NOMO-1 (cell line): ENCODE results near the gene ITGAX.
"Not testable (repeated sequence)": the region's sequence is repeated elsewhere in the genome, so short reads cannot be mapped to it uniquely, and the experiment has no call there.

Experiments used
- DNase-seq, 2 experiments: peaks; one replicate each; lab custom pipeline; 2025; ENCODE audit not compliant: unreplicated experiment in 2 of 2; lab: John Stamatoyannopoulos, UW

The ITGAX gene

DNA sequence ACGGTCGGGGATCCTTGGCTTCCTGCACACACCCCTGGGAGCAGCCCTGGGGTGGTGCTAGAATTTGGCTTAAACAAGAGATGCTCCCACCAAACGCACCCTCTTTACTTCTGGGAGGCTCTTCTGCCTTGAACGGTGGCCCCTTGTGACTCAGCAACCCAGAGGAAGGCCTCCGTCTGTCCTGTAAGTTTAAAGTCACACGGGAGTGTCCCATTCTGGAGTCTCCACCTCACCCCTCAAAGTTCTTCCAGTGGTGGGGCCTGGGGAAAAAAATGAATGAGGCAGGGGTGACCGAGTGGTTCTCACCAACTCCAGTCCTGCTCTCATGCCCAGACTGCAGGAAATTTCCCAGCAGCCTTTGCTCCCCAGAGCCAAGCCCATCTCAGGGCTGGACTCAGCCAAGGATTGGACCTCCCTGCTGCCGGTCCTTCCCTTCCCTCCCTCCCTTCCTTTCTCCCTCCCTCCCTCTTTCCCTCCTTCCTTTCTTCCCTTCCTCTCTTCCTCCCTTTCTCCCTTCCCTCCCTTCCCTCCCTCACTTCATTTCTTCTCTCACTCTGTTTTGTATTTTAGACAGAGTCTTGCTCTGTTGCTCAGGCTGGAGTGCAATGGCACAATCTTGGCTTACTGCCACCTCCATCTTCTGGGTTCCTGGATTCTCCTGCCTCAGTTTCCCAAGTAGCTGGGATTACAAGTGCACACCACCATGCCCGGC lies 49.5 kb downstream of the ITGAX start:
- DNase-seq: no peak

DNA sequence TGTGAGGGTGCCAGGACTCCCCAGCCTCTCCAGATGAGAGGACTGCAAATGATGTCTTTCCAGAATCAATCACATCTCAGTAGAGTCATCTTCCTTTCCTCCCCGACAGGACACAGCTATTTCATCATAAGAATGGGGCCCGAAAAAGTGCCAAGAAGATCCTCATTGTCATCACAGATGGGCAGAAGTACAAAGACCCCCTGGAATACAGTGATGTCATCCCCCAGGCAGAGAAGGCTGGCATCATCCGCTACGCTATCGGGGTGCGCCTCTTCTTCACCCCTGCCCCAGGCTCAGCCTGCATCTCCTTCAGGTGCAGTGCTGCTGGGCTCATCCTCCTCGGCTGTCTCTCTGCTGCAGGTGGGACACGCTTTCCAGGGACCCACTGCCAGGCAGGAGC lies 52.4 kb downstream of the ITGAX start:
- no peak for DNase-seq

DNA sequence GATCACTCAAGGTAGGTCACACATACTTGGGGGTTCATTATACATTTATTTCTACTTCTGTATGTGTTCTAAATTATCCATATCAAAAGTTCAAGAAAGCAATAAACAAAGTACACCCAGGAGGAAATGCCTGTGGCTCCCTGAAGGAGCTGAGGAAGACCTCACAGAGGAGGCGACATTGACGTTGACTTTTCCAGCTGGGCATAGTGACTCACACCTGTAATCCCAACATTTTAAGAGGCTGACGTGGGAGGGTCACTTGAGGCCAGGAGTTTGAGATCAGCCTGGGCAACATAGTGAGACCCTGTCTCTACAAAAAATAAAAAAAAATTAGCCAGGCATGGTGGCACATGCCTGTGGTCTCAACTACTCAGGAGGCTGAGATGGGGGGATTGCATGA lies 54.5 kb downstream of the ITGAX start:
- no peak for DNase-seq

DNA sequence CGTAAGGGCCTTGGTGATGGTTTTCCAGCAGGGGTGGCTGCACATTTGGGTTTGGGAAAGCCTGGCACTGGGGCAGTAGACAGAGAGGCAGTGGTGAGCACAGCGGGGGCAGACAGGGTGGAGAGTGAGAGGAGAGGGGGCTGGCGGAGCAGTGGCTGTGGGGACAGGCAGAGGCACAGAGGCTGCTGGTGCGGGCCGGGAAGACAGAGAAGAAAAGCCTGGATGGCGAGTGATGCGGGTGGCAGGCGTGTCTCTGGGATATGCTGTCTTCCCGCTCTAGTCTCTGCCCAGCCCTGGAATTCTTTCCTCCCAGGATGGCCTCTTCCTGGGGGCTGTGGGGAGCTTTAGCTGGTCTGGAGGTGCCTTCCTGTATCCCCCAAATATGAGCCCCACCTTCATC lies 55.1 kb downstream of the ITGAX start:
- no peak for DNase-seq

DNA sequence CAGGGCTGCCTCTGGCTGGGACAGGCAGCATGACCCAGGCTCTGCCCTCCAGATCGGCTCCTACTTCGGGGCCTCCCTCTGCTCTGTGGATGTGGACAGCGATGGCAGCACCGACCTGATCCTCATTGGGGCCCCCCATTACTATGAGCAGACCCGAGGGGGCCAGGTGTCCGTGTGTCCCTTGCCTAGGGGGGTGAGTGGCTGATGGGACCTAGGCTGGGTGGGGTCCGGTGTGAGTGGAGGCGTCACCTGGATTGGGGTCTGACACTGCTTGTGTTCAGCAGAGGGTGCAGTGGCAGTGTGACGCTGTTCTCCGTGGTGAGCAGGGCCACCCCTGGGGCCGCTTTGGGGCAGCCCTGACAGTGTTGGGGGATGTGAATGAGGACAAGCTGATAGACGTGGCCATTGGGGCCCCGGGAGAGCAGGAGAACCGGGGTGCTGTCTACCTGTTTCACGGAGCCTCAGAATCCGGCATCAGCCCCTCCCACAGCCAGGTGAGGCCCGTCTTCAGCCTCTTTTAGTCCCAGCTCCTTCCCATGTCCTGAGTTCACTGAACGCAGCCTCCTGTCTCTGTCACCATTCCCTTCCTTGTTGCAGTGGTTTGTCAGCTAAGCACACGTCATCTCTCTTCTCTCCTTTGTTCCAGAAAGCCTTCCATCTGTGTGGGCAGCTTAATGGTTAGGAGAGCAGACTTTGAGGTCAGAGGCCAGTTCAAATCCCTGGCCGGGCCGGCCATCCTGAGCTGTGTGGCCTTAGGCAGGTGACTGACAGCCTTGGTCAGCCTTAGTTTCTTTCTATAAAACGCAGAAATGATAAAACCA lies 56.3 kb downstream of the ITGAX start:
- no peak for DNase-seq

DNA sequence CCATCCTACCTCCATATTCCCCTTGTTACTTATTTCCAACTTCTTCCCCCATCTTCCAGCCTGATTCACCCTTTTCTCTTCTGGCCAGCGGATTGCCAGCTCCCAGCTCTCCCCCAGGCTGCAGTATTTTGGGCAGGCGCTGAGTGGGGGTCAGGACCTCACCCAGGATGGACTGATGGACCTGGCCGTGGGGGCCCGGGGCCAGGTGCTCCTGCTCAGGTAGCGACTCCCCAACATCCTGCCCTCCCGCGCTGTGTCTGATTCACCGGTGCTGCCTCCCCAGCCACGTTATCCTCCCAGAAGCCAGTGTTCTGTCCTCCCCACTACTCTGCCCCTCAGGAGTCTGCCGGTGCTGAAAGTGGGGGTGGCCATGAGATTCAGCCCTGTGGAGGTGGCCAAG lies 57.8 kb downstream of the ITGAX start:
- DNase-seq: no peak

DNA sequence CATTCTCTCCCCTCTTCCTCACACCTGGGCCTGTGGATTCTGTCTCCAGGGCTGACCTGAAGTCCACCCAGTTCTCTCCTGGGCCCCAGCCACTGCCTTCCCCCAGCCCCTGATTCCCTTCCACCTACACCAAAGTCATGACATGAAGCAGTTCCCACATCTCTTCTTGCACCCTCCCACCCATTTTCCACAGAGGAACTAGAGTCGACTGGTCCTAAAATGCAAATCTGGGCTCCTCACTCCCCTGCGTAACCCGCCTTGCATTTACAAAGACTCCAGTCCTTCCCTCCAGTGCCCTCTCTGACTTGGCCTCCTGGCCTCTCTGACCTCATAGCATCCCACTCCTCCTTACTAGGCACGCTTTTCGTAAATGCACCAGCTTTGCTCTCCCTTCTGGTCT lies 58.4 kb downstream of the ITGAX start:
- no peak for DNase-seq

DNA sequence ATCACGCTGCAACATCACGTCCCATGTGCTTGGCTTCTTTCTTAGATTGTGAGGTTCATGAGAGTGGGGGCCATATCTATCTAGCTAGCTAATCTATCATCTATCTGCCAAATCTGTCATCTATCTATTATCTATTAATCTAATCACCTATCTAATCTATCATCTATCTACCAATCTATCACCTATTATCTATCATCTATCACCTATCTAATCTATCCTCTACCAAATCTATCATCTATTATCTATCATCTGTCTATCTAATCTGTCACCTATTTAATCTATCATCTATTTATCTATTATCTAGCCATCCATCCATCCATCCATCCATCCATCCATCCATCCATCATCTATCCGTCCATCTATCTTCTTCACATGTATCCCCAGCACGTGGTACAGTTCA lies 59.0 kb downstream of the ITGAX start:
- DNase-seq: no peak

DNA sequence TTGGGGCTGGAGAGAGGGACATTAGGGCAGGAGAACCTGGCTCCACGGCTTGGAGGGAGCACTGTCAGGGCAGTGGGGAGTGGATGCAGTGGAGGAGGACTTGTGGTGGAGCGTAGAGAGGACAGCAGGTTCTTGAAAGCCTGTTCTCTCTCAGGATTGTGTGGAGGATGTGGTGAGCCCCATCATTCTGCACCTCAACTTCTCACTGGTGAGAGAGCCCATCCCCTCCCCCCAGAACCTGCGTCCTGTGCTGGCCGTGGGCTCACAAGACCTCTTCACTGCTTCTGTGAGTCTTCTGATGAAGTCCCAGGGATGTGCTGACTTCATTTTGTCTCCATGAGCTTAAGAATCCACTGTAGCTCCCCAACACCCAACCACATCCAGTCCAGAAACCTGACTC lies 59.7 kb downstream of the ITGAX start:
- no peak for DNase-seq

DNA sequence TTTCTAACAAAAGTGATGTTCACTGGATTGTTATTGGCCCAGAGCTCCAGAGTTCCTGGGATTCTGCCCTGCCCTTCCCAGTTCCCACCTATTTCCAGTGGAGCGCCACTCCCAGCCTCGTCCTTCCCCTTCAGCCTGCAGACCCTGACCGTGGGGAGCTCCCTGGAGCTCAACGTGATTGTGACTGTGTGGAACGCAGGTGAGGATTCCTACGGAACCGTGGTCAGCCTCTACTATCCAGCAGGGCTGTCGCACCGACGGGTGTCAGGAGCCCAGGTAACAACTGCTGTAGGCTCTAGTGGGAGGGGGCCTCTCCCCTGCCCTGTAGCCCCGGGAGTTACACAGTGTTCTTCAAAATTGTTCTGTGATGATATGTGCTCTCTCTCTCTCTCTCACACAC lies 61.4 kb downstream of the ITGAX start:
- no peak for DNase-seq

DNA sequence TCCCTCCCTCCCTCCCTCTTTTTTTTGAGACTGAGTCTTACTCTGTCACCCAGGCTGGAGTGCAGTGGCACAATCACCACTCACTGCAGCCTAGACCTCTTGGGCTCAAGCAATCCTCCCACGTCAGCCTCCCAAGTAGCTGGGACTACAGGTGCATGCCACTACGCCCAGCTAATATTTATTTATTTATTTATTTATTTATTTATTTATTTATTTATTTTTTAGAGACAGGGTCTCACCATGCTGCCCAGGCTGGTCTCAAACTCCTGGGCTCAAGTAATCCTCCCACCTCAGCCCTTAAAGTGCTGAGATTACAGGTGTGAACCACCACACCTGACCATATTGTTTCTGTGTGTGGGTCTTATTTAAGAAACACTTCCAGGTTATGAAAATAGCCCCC lies 62.1 kb downstream of the ITGAX start:
- DNase-seq: not testable (repeated sequence)

DNA sequence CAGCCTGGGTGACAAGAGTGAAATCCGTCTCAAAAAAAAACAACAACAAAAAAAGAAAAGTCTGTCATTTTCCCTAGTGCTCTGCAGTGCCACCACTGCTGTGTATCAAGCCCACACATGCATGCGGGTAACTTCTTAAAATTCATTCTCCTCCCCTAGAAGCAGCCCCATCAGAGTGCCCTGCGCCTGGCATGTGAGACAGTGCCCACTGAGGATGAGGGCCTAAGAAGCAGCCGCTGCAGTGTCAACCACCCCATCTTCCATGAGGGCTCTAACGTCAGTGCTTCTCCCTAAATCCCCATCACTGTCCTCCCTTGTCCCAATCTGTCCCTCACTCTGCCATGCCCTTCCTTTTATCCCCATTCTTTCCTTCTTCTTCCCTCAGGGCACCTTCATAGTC lies 62.9 kb downstream of the ITGAX start:
- DNase-seq: no peak

DNA sequence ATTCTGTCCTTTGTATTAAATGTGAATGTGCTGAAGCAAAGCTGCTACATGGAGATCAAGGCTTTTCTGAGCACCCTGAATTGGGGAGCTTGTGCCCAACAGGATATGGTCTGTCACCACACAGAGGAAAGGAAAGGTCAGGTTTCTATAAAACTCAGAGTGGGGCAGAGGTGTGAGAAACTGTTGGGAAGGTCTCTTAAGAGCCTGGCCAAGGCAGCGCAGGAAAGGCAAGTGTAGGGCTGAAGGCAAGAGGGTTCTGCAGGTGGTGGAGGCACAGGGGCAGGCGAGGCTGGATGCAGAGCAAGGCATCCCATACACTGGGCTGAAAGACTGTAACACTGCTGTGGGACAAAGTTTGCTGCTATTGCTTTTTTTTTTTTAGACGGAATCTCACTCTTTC lies 65.1 kb downstream of the ITGAX start:
- no peak for DNase-seq

DNA sequence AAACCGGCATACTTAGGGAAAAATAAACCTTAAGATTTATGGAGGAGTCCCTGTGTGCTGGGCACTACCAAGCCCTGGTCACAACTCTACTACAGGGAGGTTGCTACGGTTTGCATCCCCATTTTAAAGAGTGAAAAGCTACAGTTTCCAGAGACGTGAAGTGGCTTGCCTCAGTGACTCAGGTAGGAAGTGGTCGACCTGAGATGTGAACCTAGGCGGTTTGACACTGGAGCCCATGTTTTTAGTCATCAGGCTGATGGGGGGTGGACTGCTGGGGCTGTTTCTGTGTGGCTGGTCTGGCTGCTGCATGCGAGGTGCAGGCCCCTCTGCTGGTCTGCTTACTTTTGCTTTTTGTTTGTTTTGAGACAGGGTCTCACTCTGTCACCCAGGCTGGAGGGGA lies 66.6 kb downstream of the ITGAX start:
- DNase-seq: no peak

DNA sequence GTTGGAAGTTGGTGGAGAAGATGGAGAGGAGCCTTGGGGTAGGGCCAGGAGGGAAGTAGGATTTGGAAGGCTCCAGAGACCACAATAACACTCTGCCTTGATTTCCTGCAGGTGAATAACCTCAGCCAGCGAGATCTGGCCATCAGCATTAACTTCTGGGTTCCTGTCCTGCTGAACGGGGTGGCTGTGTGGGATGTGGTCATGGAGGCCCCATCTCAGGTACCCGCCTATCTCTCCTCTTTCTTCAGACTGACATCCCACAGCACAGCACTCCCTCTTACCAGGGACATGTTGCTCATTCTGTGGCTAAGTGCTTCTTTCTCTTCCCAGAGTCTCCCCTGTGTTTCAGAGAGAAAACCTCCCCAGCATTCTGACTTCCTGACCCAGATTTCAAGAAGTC lies 68.3 kb downstream of the ITGAX start:
- no peak for DNase-seq

DNA sequence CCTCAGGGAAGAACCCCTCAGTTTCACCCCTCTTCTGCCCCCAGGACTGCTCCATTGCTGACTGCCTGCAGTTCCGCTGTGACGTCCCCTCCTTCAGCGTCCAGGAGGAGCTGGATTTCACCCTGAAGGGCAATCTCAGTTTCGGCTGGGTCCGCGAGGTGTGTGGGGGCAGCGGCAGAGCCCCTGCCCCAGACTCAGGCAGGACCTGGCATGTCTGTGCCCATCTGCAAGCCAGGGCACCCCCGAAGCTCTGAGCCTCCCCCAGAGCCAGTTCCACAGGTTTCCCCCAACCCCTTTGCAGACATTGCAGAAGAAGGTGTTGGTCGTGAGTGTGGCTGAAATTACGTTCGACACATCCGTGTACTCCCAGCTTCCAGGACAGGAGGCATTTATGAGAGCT lies 68.8 kb downstream of the ITGAX start:
- DNase-seq: no peak

DNA sequence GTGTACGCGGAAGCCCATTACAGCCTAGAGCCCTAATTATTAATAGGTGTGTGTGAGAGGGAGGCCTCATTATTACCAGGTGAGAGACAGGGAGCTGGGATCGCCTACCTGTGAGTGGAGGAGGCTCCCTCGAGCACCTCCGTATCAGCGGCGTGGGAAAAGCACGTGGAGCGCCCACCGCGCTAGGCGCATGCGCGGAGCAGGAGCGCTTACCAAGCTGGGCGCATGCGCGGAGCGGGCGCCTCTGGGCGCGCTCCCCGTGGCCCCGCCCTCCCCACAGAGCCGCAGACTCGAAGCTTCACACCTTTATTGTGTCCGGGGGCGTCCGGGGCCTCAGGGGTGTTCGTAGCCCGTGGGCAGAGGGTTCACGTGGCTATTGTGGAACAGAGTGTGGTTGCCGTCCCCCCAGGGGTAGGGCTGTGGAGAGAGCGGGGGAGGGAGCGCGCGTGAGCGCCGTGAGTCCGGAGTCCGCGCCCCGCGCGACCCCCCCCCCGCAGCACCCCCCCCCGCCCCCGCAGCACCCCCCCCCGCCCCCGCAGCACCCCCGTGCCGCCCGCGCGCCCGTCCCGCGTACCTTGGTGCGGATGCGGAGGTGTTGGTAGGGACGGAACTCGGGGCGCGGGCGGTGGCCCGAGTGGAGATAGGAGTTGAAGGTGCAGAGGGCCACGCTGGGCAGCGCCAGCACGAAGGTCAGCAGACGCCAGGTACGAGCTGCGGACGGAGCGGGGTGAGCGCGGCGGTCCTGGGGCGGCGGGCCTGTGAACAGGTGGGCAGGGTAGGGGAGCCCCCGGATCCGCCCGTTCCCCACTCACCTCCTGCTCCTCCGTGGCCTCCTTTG lies 72.7 kb downstream of the ITGAX start:
- no peak for DNase-seq

DNA sequence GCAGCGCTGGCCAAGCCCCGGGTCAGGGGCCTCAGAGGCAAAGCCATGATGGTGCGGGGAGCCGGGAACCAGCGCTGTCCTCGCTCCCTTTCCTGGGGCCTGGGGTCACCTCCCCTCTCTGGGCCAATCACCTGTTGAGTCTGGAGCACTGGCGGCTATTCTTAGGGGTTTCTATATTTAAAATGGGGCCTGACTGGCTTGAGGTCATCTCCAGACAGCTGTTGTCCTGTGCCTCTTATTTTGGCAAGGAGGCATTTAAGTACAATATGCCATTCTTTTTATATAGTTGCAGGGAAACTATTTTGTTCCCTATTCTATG lies 73.3 kb downstream of the ITGAX start, which contains the start of gene COX6A2:
COX6A2 (minus strand) TSS at position 82 of the 319 bp plus-strand sequence; CDS start at position 47, 35 bp downstream.
- no peak for DNase-seq

DNA sequence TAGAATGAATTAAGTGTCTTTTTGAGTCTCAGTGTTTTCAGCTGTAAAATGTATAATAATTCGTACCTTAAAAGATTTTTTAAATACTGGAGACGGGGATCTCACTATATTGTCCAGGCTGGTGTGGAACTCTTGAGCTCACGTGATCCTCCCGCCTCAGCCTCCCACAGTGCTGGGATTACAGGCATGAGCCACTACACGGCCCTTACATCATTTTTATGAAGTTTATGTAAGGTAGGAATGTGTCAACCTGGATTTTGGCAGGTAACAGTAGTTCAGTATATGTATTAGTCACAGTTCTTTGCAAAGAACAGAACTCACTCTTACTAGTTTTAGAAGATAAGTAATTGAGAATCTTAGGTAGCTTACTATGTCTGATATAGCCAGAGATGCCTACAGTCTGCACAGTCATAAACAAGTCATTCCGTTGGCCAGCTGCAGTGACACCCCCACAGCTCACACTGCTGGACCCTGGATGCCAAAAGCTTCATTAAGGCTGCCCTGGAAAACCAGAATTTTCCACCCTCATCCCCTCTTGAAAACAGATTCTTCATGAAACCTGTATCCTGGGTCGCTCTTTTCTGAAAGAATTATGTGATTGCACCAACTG lies 73.8 kb downstream of the ITGAX start:
- no peak for DNase-seq

DNA sequence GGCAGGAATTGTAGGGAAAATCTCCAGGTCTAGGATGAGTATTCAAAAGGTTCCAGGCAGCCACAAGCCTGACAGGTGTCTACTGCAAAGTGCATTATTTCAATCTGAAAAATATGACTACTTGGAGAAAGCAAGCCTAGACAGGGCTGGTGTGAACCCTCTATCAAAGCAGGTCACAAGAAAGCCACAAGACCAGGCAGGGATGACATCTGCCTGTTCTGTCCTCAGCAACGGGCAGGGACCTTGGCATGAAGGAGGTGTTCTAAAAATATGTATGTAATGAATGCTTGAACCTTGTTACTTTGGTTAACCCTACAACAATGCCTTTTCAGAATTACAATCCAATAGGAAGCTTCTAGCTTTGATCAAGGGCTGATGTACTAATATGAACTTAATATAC lies 74.3 kb downstream of the ITGAX start:
- DNase-seq: no peak

DNA sequence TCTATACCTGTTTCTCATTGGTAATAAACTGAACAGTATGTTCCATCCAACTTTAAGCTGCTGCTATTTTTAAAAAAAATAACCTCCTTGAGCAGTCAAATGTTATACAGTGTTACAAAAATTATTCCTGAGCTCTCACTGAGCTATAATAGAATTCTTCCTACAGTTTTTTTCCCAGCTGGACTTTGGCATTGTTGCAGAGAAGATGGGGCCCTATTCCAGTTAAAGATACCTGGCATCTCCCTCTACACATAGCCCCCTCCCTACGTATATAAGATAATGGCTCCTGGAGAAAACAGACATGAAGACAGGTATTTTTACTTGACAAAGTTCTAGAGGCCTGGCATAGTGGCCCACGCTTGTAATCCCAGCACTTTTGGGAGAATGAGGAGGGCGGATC lies 74.8 kb downstream of the ITGAX start:
- DNase-seq: no peak
